GF-D8 (cell line): Measurements from ENCODE around the gene TMEM117.

Experiments used
- DNase-seq: peaks from one replicate; lab custom pipeline; 2025; lab: John Stamatoyannopoulos, UW

The TMEM117 gene

DNA sequence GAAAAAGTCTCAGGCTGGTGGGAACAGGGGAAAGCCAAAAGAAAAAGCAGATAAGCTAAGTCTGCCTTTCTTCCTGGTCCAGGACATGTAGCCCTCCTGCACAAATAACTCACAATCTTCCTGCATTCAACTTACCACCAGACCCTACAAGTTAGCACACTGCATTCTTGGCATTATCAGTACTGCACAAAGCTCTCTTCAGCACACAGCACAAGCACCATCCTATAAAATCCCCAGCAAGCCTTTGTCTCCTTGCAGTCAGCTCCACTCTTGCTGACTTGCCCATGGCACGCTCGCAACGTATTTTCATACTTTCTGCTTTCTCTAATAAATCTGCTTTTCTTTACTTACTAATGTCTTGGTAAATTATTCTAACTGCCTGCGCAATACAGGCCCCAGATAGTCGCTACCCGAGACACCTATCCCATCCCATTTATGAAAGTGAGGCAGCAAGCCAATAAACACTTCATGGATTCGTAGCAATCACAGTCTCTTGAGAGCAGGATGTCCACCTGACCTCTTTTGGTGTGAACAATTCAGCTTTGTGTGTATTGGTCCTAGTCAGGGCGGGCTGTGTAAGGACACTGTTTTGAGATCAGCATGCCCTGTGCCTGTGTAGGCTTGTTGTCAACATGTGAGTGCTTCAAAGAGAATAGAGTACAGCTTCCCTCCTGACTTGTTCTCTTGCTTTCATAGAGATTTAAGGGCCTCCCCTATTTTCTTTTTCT is 49.0 kb downstream of the TMEM117 start:
- no peak for DNase-seq

DNA sequence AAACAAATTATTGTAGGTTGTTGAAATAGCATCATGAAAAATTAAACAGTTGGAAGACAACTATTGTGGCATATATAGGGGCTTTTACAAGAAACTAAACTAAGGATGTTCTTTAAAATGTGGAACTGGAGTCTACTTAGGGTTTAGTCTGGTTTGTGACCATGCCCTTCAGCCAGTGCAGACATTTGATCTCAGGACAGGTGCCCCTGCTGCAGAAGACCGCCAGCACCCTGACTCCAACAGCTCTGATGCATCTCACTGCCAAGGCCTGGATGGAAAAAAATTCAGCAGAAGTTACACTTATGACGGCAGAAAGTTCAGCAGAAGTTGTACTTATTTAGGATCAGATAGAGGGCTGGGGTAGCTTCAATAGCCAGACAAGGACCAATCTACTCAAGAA is 51.5 kb downstream of the TMEM117 start:
- DNase-seq, result no peak

DNA sequence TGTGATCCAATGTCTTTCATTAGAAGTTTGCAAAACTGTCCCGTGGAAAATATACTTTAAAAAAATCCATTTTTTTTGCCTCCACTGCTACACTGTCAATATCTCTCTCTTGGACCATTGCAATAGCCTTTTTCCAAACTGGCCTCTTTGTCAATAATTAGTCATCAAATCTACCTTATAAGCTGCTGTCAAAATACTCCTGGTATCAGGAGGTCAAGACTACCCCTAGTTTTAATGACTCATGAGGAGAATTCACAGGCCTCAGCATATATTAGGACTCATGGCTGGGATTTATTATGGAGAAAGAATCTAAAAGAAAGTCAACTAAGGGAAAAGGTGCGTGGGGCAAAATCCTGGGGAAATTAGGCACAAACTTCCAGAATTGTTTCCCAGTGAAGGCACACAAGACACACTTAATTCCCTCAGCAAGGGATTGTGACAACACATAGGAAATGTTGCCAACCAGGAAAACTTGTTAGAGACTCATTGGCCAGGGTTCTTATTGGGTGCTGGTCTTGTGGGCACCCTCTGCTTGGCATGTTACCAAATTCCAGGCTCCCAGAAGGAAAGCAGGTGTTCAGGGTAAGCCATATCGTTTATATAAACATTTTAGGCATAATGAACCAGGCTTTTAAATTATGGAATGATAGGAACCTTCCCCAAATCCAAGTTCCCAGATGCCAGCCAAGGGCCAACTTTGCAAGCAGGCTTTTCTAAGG is 56.1 kb downstream of the TMEM117 start:
- no peak for DNase-seq

DNA sequence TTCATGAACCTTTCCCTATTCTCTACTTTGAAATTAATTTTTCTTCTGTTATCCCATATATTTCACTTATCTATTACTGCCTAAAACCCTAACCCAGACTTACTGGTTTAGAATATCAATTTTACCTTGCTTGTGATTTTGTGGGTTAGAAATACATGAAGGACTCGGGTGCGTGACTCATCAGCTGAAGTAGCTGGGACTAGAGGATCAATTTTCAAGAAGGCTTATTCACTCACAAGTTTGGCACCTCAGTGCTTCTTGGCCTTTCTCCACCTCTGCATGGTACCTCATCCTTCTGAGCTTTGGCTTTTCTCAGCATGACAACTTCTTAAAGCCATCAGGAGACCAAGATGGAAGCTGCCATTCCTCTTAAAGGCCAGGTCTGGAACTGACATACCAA is 57.8 kb downstream of the TMEM117 start:
- DNase-seq, result no peak

DNA sequence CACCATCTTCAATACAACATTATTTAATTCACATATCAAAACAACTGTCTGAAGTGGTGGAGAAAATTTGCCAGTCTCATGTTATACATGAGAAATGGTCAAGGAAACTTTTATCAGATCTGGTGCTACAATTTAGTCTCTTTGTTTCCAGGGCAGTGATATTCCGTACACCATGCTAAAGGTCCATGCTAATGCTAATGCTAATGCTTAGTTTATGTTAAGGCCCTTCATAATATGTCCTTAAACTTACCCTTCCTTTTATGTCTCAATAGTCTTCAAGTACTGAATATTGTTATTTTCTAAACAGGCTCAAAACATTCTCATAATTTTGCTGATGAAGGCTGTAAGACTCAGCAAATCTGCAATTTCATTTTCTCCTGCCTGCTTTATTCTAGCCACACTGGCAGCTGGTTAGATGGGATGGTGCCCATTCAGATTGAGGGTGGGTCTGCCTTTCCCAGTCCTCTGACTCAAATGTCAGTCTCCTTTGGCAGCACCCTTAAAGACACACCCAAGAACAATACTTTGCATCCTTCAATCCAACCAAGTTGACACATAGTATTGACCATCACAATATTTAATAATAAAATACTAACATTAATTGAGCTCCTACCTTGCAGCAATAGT is 59.8 kb downstream of the TMEM117 start:
- DNase-seq, result no peak

DNA sequence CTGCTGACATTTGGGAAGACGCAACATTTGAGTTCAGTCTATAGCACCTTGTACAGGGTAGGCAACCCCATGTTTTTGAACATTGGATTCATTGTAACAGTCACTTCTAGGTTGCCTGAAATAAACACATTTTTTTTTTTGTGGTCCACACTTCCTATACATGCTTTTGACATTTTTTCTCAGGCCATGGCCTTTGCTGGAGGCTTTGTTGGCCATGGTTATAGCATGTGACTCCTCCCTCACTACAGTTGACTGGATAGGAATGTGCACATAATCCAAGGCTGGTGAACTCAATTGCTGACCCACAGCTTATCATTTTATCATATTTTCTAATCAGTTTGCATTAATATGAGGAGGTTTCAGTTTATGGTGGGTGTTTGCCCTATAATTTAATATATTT is 60.6 kb downstream of the TMEM117 start:
- no peak for DNase-seq

DNA sequence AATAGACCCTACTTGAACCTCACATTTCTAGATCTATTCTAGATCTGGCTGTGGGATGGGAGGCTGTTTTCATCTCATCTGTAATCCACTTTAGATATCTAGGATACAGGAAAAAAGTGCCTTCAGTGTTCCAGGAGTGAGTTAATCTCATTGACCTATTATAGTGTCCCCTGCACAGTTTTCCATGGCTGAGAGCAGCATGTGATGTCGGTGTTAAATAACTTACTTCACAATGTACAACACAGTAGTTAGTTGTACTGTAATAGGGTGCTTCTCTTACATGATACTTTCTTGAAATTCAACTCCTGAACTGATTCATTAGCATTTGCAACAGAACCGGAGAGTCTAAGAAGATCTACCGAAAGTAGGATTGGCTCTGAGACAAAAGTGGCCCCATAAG is 62.6 kb downstream of the TMEM117 start:
- DNase-seq, result no peak

DNA sequence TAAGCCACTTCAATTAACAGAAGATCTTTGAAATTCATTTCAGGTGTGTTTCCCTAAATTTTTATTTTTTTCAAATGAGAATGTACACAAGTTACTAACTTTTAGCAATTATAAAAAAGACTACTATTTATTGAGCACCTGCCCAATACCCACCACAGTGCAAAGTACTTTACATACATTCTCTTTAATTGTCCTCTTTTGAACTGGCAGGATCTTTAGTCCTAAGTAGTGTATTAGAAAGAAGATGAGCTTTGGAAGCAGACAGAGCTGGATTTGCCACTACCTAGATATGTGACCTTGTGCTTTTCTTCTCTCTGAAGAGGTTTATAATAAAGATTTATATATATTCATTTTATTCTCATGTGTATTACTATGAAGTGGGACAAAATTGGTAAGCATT is 63.7 kb downstream of the TMEM117 start:
- DNase-seq, result no peak

DNA sequence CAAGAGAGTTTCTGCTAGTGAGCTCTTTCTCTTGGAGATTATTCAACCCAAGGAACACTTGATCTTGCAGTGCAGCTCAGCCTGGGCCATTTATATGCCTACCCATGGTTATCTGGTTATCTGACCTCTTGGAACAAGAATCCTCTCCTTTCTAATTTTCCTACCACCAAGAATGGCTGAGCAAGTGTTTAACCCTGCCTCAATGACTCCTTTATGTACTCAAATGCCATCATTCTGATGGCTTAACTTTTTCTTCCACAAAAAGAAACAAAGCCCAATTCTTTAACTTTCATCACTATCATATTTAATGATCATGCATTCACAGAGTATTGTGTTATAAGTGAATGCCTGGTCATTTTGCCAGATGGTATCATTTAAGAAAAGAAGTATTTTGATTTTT is 67.8 kb downstream of the TMEM117 start:
- no peak for DNase-seq

DNA sequence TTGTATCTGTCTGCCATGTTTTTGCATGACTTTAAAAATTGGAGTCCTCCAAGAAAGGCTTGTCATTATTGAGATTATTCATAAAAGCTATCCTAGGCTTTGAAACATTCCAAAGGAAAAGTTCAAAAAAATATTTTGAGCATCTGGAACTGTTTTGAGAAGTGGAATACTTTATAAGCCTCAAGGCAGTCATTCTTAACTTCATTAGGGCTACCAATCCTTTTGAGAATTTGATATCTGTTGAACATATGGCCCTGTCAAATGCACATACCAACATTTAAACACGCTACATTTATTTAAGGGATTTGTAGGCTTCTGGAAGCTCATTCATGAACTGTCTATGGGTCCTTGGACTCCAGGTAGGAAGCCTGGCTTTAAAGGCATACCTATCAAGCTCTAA is 77.0 kb downstream of the TMEM117 start:
- no peak for DNase-seq

DNA sequence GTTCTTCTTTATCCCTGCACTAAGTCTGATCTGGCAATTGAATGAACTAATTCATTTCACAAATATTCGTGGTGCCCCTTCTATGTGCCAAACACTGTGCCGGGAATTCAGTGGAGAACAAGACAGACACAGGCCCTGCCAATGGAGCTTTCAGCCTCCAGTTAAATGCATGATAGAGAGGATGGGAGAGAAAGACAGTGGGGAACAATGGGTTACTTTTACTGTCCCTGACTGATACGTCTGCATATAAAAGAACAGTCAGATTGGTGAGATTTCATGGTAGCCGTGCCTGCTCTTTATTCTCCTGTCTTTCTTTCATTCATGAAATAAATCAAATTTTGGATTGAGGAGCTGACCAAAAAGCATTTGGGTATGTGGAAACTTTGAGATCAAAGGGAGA is 78.5 kb downstream of the TMEM117 start:
- DNase-seq, result no peak

DNA sequence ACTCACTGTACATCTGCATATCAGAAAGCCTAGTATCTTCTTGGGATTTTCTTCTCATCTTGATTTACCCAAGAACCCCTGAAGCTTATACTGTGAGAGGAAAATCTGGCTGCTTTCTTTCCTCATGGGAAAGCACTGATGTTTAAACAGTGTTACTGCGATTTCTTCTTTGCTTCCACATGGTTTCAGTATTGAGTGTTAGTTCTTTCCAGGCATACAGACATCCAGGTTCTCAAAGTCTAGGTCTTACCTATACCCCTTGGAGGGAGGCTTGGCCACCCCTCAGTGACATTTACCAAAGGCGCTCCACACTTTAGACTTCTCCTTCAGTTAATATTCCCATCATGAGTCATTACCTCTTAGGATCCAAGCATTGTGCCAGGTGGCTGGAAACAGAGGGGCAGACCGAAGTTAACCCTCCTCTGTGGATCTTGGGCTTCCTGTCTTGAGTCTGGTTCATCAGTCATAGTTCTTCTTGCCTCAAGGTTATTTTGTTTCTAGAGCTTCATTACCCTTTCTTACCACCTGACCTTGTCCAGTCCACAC is 79.1 kb downstream of the TMEM117 start:
- DNase-seq, result no peak

DNA sequence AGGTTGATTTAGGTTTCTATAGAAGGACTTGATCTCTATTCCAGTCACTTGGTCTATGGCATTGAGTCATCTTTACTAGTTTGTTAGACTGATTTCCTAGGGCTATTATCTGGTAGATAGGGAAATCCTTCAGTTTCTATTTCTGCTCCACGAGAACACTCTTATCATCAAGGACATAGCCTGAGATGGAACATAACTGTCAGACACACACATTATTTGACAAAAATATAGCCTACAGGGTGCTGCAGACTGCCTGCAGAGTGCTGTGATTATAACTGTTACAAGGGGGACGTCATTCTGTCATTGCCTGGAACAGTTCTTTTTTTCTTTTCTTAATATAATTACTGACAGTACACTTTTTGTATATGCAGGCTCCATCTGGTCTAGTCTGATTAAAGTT is 82.0 kb downstream of the TMEM117 start:
- no peak for DNase-seq

DNA sequence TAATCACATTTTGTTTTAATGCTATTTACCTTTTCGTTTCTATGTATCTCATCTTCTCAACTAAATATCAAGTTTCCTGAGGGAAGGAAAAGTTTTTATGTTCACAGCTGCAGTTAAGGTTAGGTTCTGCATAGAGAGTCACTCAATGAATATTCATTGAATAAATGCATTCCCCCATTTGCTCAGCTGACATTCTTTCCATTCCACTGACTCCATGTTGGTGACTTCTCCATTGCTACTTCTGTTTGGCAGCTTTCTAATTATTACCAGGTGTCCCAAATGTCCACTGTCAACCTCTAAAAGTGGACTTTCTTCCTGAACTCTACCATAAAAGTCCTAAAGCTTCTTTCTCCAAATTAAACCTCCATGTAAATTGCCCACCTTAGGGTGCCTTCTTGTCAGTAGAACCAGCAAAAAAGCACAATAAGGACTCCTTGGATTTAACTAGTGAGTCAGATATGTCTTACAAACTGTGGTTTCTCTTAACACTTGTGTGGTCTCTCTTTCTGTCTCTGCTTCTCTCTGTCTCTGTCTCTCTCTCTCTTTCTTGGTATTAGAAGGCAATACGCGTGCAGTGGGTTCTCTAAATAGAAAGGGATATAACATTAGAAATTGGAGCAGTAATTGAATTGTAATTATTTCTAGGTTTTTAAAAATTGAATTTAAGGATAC is 85.9 kb downstream of the TMEM117 start:
- DNase-seq, result no peak

DNA sequence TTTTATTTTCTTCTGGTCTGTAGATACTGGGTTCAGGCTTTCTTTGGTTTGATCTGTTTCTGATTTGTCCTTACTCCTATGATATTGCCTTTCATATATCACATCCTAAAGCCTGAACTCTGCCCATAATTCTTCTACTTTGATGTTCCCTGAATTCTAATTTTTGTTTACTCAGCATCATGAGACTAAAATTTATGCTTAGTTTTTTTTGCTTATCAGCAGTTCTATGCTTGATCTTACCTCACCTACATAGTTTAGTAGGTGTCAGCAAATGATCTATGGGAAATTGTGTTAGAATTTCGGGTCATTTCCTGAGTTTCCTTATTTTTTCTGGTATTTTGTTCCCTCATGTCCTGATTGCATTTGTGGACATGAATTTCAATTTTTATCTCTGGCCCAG is 94.2 kb downstream of the TMEM117 start:
- no peak for DNase-seq

DNA sequence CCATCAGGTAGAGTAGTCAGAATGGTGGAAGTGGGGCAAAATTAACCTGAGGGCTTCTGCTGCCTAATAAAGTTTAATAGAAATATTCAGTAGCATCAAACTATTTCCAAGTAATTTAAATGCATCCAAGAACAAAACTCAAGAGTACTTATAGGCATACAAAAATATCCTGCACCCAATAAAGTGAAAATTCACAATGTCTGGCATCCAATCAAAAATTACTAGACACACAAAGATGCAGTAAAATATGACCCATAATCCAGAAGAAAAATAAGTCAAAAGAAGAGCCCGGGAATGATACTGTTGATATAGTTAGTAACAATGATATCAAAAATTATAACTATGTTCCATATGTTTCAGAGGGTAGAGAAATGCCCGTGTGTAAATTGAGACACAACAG is 95.3 kb downstream of the TMEM117 start:
- no peak for DNase-seq

DNA sequence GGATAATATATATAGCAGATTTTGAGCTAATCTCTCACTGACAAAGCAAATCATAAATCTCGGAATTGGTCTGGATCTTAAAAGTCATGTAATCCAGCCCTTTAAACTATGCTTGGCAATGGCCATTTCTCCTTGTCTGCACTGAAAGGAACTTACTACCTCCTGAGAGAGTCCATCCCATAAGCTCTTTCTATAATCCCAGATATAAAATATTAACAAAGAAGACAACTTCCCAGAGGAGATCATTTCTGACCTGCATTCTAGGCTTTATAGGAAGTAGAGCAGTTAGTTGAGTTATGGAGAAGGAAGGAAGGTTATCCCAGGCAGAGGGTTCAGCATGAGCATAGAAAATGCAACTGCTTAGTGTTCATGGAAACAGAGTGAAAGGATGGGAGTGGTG is 99.7 kb downstream of the TMEM117 start:
- DNase-seq, result no peak

DNA sequence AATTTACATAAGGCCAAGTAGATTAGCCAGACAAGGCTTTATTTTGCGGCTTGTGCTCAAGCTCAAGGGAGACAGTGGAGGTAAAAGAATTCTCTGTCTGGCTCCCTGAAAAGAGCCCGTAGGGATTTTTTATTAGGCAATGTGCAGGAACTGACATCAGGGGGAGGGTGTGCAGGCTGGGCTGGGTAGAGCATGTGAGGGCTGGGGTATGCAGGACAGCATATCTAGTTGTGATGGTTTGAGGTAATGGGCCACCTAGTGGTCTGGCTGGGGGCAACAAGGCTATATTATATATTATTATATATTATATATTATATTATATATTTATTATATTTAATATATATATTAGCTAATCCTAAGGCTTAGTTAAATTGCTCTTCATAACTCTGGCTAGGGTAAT is 102.1 kb downstream of the TMEM117 start:
- no peak for DNase-seq

DNA sequence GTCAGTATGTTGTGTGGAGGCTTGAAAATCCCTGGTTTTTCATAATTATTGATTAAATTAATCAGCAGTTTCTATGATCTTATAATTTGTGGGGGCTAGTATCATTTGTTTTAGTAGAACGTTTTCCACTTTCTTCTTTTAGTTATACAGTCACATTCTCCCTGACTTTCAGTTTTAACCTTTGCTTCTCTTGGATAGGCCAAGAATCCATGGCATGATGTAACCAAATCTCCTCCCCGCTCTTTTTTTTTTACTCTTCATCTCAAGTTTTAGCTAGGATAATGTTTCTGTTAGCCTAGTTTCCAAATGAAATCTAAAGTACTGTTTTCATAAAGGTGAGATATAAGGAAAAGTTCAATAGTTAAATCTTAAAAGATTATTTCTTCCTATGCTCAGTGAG is 106.5 kb downstream of the TMEM117 start:
- no peak for DNase-seq

DNA sequence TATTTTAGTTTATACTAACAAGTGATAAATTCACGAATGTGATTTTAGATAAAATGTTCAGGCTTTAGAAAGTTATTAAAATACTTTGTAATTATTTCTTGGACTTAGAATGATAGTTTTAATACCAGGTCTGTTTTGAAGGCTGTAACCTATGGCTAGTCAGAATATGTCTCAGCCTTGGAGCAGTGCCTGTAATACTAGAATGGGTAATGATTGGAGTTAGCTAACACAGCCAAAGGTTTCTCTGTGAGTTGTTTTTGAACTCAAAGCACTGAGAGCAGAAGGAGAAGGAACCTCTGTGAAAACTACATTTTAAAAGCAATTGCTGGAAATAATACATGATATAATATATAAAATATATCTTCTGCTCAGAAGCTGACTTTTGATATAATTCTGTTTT is 110.1 kb downstream of the TMEM117 start:
- DNase-seq, result no peak

DNA sequence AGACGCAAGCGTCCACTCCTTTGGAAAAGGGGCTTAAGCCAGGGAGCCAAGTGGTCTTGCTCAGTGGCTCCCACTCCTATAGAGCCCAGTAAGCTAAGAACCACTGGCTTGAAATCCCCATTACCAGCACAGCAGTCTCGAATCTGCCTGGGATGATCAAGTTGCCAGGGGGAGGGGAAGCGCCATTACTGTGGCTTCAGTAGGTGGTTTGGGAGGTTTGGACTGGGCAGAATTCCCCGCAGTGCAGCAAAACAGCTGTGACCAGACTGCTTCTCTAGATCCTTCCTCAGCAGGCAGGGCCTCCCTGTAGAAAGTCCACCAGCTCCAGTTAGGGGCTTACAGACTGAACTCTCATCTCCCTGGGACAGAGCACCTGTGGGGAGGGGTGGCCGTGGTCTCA is 115.4 kb downstream of the TMEM117 start:
- no peak for DNase-seq

DNA sequence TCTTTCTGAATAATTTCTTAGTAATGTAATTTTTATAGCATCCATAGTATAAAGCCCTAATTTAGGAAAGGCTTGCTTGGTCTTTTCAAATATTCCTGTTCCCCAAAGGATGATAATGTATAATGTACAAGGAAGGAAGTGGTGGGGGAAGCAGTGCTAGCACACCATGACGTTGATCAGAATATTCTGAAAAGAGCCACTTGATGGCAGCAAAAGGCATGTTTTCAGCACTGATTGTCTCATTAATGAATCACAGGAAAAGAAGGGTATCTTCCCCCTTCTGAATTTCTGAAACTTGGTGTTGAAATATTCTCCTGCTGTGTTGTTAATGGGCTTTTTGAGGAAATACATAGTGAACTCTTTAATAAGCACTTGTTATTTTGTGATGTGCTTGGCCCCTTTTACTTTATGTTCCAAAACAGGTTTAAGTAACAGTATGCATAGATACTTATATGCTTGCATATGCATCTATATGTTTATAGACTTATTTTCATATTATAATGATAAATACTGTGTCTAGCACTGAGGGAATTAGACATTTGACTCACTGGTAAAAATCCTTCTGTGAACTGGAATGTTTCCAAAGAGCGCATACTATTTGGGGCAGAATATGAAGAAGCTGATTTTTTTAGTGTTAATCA is 122.0 kb downstream of the TMEM117 start:
- no peak for DNase-seq
